Esophagus muscularis mucosa (tissue), 3 donors: ENCODE results near the gene ACTC1.

ENCODE experiments used
- POLR2A ChIP-seq: fragments of 450-650 bp; IDR thresholded peaks from one replicate; pipeline ENCODE4 v1.6.1; 2017; ENCODE audit warnings: antibody characterized with exemption, moderate library complexity, mild to moderate bottlenecking, low read depth
- TF ChIP-seq, protein P1 (sequence below), 3 experiments: fragments of 200-600 bp in 2 of 3; fragments of 450-650 bp in 1 of 3; sonication (generic) in 2 of 3; IDR thresholded peaks; one replicate each; pipeline ENCODE4 v1.5.1; 2017 to 2019; ENCODE audit warnings: antibody characterized with exemption in 3 of 3, mild to moderate bottlenecking in 2 of 3, moderate library complexity in 1 of 3

DNA sequence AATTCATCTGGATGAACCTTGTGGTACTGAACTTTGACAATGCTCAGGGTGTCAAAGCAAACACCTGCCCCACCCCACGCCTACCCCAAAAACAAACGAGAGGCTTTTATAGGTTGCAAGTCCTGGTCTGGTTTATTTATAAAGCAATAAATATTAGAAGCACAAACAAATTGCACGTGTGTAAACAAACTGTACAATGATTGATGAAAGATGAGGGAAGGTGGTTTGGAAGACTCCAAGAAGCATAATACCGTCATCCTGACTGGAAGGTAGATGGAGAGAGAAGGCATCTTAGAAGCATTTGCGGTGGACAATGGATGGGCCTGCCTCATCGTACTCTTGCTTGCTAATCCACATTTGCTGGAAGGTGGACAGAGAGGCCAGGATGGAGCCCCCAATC is 5.2 kb downstream of the ACTC1 start:
- TF ChIP-seq, protein P1, sequence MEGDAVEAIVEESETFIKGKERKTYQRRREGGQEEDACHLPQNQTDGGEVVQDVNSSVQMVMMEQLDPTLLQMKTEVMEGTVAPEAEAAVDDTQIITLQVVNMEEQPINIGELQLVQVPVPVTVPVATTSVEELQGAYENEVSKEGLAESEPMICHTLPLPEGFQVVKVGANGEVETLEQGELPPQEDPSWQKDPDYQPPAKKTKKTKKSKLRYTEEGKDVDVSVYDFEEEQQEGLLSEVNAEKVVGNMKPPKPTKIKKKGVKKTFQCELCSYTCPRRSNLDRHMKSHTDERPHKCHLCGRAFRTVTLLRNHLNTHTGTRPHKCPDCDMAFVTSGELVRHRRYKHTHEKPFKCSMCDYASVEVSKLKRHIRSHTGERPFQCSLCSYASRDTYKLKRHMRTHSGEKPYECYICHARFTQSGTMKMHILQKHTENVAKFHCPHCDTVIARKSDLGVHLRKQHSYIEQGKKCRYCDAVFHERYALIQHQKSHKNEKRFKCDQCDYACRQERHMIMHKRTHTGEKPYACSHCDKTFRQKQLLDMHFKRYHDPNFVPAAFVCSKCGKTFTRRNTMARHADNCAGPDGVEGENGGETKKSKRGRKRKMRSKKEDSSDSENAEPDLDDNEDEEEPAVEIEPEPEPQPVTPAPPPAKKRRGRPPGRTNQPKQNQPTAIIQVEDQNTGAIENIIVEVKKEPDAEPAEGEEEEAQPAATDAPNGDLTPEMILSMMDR (IDR thresholded peaks at IDR 0.05), result no peak
- no peak for TF ChIP-seq POLR2A
